Hypothalamus (tissue), 51 donors: ENCODE measurements around the gene GOLGA8G.
"Not testable (repeated sequence)": the region's sequence is repeated elsewhere in the genome, so short reads cannot be mapped to it uniquely, and the experiment has no call there.

ENCODE experiments used
- DNase-seq, 51 donors: peaks; one replicate each; lab custom pipeline; 2025; lab: John Stamatoyannopoulos, UW

Gene GOLGA8G

DNA sequence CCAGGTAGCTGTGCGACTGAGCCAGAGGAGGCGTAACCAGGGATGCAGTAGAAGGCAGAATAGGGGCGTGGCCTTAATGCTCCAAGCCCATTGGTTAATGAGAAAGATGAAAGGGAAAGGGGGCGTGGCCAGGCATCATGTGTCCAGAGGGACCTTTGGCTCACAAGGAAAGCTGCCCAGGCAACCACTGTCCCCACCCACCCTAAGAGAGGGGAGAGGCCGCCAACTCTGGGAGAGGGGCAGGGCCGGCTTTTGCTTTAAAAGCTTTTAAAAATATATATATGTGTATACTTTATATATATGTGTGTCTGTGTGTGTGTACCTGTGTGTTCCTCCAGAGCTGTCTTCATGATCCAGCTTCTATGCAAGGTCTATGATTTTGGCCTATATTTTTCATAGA is at the start of gene GOLGA8G:
TSS of gene GOLGA8G (minus strand) at position 18 of the 400 bp plus-strand sequence. CDS start 62 bp downstream, outside the sequence.
- DNase-seq, result not testable (repeated sequence)

- not testable (repeated sequence) for DNase-seq
These were observed 40.6 kb upstream of the GOLGA8G start for GRCh38 chr15:28573351-28573750.

DNA sequence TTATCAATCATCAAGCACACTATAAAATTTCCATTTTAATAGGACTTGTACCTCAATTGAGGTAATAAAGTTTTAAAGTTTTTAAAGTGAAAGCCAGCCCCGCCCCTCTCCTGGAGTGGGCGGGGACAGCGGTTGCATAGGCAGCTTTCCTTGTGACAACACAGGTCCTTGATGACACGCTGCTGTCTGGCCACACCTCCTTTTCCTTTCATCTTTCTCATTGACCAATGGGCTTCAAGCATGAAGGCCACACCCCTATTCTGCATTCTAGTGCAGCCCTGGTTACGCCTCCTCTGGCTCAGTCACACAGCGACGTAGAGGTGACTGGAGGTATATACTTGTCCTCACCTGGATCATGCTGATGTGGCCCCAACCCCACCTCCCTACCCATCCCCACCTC is 20.5 kb upstream of the GOLGA8G start, which contains the start of gene GOLGA6L25:
TSS of gene GOLGA6L25 (plus strand) at position 301 of the 400 bp plus-strand sequence. CDS start at position 362, 61 bp downstream.
- not testable (repeated sequence) for DNase-seq

DNA sequence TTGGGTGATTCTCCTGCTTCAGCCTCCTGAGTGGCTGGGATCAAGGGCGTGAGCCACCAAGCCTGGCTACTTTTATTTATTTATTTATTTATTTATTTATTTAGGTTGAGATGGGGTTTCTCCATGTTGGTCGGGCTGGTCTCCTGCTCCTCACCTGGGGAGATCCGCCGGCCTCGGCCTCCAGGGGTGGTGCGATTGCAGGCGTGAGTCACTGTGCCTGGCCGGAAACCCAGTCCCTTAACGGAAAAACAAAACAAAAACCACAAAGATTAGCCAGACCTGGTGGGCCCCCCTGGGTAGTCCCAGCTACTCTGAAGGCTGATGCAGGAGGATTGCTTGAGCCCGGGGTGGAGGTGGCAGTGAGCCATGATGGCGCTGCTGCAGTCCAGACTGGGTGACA is 17.6 kb downstream of the GOLGA8G start:
- not testable (repeated sequence) for DNase-seq

DNA sequence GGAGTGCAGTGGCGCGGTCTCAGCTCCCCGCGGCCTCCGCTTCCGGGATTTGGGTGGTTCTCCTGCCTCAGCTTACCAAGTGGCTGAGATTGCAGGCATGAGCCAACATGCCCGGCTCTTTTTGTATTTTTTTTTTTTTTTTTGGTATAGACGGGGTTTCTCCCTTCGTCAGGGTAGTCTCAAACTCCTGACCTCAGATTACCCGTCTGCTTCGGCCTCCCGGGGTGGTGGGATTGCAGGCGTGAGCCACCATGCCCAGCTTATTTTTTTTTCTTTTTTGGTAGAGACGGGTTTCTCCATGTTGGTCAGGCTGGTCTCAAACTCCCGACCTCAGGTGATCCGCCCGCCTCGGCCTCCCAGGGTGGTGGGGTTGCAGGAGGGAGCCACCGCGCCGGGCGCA is 18.6 kb downstream of the GOLGA8G start:
- DNase-seq, result not testable (repeated sequence)

DNA sequence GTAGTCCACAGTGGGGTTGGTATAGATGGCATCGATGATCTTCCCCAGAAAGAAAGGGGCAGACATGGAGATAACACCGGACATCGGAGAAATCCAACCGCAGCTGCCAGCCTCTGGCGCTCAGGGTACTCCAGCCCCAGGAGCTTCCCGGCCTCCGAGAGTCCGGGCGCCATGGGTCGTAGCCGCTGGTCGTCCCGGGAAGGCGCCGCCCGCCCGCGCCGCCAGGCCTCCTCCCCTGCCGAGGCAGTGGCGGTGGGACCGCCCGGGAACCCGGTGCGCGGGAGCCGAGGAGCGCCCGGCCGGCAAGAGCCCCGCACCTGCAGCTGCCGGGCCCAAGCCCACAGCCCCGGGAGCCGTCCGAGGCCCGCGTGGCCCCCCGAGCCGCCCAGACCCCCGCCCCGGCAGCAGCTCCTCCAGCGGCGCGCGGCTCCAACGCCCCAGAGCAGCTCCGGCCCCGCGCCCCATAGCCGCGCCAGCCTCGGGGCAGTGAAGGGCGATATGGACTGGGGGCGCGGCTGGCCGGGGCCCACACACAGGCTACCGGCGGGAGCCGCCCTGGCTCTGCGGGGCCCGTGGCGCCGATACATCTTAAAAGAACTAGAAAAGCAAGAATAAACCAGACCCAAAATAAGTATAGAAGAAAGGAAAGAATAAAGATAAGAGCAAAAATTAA is 24.4 kb downstream of the GOLGA8G start:
- DNase-seq, result not testable (repeated sequence)

- not testable (repeated sequence) for DNase-seq
These were observed 51.4 kb downstream of the GOLGA8G start for GRCh38 chr15:28481340-28481739.
